ENCODE measurements around the gene RUNX2.

Gene RUNX2

GRCh38 chr6:45366534-45366933 is 38.4 kb downstream of the RUNX2 start:
- no peak overlapping the region for H3K9ac ChIP-seq (ENCODE audit: low read length)
- H2AK5ac ChIP-seq (ENCODE audit: low read length) = no peak overlapping the region
- no peak overlapping the region for H3K4me2 ChIP-seq (ENCODE audit: low read length)
- no peaks in the 10 kb centered on the region for H3K79me1 ChIP-seq (ENCODE audit: low read length)
- no peak overlapping the region for H3K4ac ChIP-seq (ENCODE audit: low read depth, low read length)
- H4K12ac ChIP-seq (ENCODE audit: low read depth, low read length) = no peak overlapping the region
- no peak overlapping the region for H4K8ac ChIP-seq (ENCODE audit: low read depth, low read length)
- H3K18ac ChIP-seq (ENCODE audit: low read length) = no peak overlapping the region
- H2AFZ ChIP-seq (ENCODE audit: insufficient read depth, low read length, poor library complexity) = no peak overlapping the region
- H3K79me2 ChIP-seq (ENCODE audit: control insufficient read depth, insufficient read depth, low read length, poor library complexity) = no peaks in the 10 kb centered on the region
- H3K9me3 ChIP-seq (ENCODE audit: insufficient read depth, low read depth, low read length) = no peaks in the 10 kb centered on the region
- DNase-seq = no peak
- H2BK12ac ChIP-seq (ENCODE audit: low read length) = no peak overlapping the region
- H3K36me3 ChIP-seq (ENCODE audit: control insufficient read depth in 1 of 2, insufficient read depth in 2 of 2, low read length in 2 of 2) = no peaks in the 10 kb centered on the region
- H2BK120ac ChIP-seq (ENCODE audit: insufficient read depth, low read length, poor library complexity) = no peak overlapping the region
- H4K91ac ChIP-seq (ENCODE audit: low read depth, low read length) = no peak overlapping the region
- no peaks in the 10 kb centered on the region for H3K27me3 ChIP-seq (ENCODE audit: insufficient read depth, low read length)
- H3K14ac ChIP-seq (ENCODE audit: low read length) = no peak overlapping the region
- WGBS (ENCODE audit: extremely low coverage, insufficient coverage, insufficient read length) = no CpG with 5 or more reads among the region's 1 CpG
- H2BK5ac ChIP-seq (ENCODE audit: low read depth, low read length, poor library complexity) = no peak overlapping the region
- no peak overlapping the region for H3K23ac ChIP-seq (ENCODE audit: low read length)
- no peak overlapping the region for H3K27ac ChIP-seq (ENCODE audit: low read depth, low read length)
- H3K4me3 ChIP-seq (ENCODE audit: low read depth, low read length) = no peak overlapping the region
- H3K4me1 ChIP-seq (ENCODE audit: control insufficient read depth in 1 of 2, insufficient read depth in 2 of 2, low read length in 2 of 2) = no peaks in the 10 kb centered on the region

- H4K8ac ChIP-seq (ENCODE audit: low read depth, low read length) = no peak overlapping the region
- H3K27me3 ChIP-seq (ENCODE audit: insufficient read depth, low read length) = no peaks in the 10 kb centered on the region
- no peak overlapping the region for H3K4me2 ChIP-seq (ENCODE audit: low read length)
- no peaks in the 10 kb centered on the region for H3K4me1 ChIP-seq (ENCODE audit: control insufficient read depth in 1 of 2, insufficient read depth in 2 of 2, low read length in 2 of 2)
- no peaks in the 10 kb centered on the region for H3K79me1 ChIP-seq (ENCODE audit: low read length)
- H4K12ac ChIP-seq (ENCODE audit: low read depth, low read length) = no peak overlapping the region
- H2AFZ ChIP-seq (ENCODE audit: insufficient read depth, low read length, poor library complexity) = no peak overlapping the region
- H2AK5ac ChIP-seq (ENCODE audit: low read length) = no peak overlapping the region
- no peaks in the 10 kb centered on the region for H3K9me3 ChIP-seq (ENCODE audit: insufficient read depth, low read depth, low read length)
- H3K4me3 ChIP-seq (ENCODE audit: low read depth, low read length) = no peak overlapping the region
- no peak for DNase-seq
- no peak overlapping the region for H3K27ac ChIP-seq (ENCODE audit: low read depth, low read length)
- H3K4ac ChIP-seq (ENCODE audit: low read depth, low read length) = no peak overlapping the region
- H3K23ac ChIP-seq (ENCODE audit: low read length) = no peak overlapping the region
- no peak overlapping the region for H2BK120ac ChIP-seq (ENCODE audit: insufficient read depth, low read length, poor library complexity)
- H2BK12ac ChIP-seq (ENCODE audit: low read length) = no peak overlapping the region
- H3K9ac ChIP-seq (ENCODE audit: low read length) = no peak overlapping the region
- no peaks in the 10 kb centered on the region for H3K79me2 ChIP-seq (ENCODE audit: control insufficient read depth, insufficient read depth, low read length, poor library complexity)
- H4K91ac ChIP-seq (ENCODE audit: low read depth, low read length) = no peak overlapping the region
- no peak overlapping the region for H3K18ac ChIP-seq (ENCODE audit: low read length)
- H2BK5ac ChIP-seq (ENCODE audit: low read depth, low read length, poor library complexity) = no peak overlapping the region
- no peaks in the 10 kb centered on the region for H3K36me3 ChIP-seq (ENCODE audit: control insufficient read depth in 1 of 2, insufficient read depth in 2 of 2, low read length in 2 of 2)
- no peak overlapping the region for H3K14ac ChIP-seq (ENCODE audit: low read length)
These were observed 39.9 kb downstream of the RUNX2 start for GRCh38 chr6:45367999-45368398.

GRCh38 chr6:45369870-45370269 is 41.7 kb downstream of the RUNX2 start:
- Histone ChIP-seq H2BK12ac (ENCODE audit: low read length) (no peak overlapping the region), H3K36me3 (ENCODE audit: control insufficient read depth in 1 of 2, insufficient read depth in 2 of 2, low read length in 2 of 2) (no peaks in the 10 kb centered on the region), H3K79me2 (ENCODE audit: control insufficient read depth, insufficient read depth, low read length, poor library complexity) (no peaks in the 10 kb centered on the region), H3K18ac (ENCODE audit: low read length) (no peak overlapping the region), H3K4me3 (ENCODE audit: low read depth, low read length) (no peak overlapping the region), H3K27me3 (ENCODE audit: insufficient read depth, low read length) (no peaks in the 10 kb centered on the region), H3K4me1 (ENCODE audit: control insufficient read depth in 1 of 2, insufficient read depth in 2 of 2, low read length in 2 of 2) (no peaks in the 10 kb centered on the region), H3K4me2 (ENCODE audit: low read length) (no peak overlapping the region), H2BK120ac (ENCODE audit: insufficient read depth, low read length, poor library complexity) (no peak overlapping the region), H2AK5ac (ENCODE audit: low read length) (no peak overlapping the region), H3K79me1 (ENCODE audit: low read length) (no peaks in the 10 kb centered on the region), H2AFZ (ENCODE audit: insufficient read depth, low read length, poor library complexity) (no peak overlapping the region), H4K91ac (ENCODE audit: low read depth, low read length) (no peak overlapping the region), H4K12ac (ENCODE audit: low read depth, low read length) (no peak overlapping the region), H2BK5ac (ENCODE audit: low read depth, low read length, poor library complexity) (no peak overlapping the region), H3K27ac (ENCODE audit: low read depth, low read length) (no peak overlapping the region), H3K4ac (ENCODE audit: low read depth, low read length) (no peak overlapping the region), H3K9me3 (ENCODE audit: insufficient read depth, low read depth, low read length) (no peaks in the 10 kb centered on the region), H3K23ac (ENCODE audit: low read length) (no peak overlapping the region), H3K9ac (ENCODE audit: low read length) (no peak overlapping the region), H3K14ac (ENCODE audit: low read length) (no peak overlapping the region), H4K8ac (ENCODE audit: low read depth, low read length) (no peak overlapping the region)
- no peak for DNase-seq
- no CpG with 5 or more reads among the region's 1 CpG for WGBS (ENCODE audit: extremely low coverage, insufficient coverage, insufficient read length)

- Histone ChIP-seq H2AK5ac (ENCODE audit: low read length) (no peak overlapping the region), H3K27ac (ENCODE audit: low read depth, low read length) (no peak overlapping the region), H3K4me2 (ENCODE audit: low read length) (no peak overlapping the region), H3K27me3 (ENCODE audit: insufficient read depth, low read length) (no peaks in the 10 kb centered on the region), H3K23ac (ENCODE audit: low read length) (no peak overlapping the region), H4K91ac (ENCODE audit: low read depth, low read length) (no peak overlapping the region), H2AFZ (ENCODE audit: insufficient read depth, low read length, poor library complexity) (no peak overlapping the region), H3K9me3 (ENCODE audit: insufficient read depth, low read depth, low read length) (no peaks in the 10 kb centered on the region), H3K14ac (ENCODE audit: low read length) (no peak overlapping the region), H2BK5ac (ENCODE audit: low read depth, low read length, poor library complexity) (no peak overlapping the region), H2BK120ac (ENCODE audit: insufficient read depth, low read length, poor library complexity) (no peak overlapping the region), H2BK12ac (ENCODE audit: low read length) (no peak overlapping the region), H3K18ac (ENCODE audit: low read length) (no peak overlapping the region), H3K4me1 (ENCODE audit: control insufficient read depth in 1 of 2, insufficient read depth in 2 of 2, low read length in 2 of 2) (no peaks in the 10 kb centered on the region), H3K4ac (ENCODE audit: low read depth, low read length) (no peak overlapping the region), H3K4me3 (ENCODE audit: low read depth, low read length) (no peak overlapping the region), H4K8ac (ENCODE audit: low read depth, low read length) (no peak overlapping the region), H3K36me3 (ENCODE audit: control insufficient read depth in 1 of 2, insufficient read depth in 2 of 2, low read length in 2 of 2) (no peaks in the 10 kb centered on the region), H3K79me2 (ENCODE audit: control insufficient read depth, insufficient read depth, low read length, poor library complexity) (no peaks in the 10 kb centered on the region), H3K9ac (ENCODE audit: low read length) (no peak overlapping the region), H4K12ac (ENCODE audit: low read depth, low read length) (no peak overlapping the region), H3K79me1 (ENCODE audit: low read length) (peaks cover 2% of the 10 kb centered on the region)
- DNase-seq = no peak
- WGBS (ENCODE audit: extremely low coverage, insufficient coverage, insufficient read length) = no CpG with 5 or more reads among the region's 3 CpGs
These were observed 43.9 kb downstream of the RUNX2 start for GRCh38 chr6:45371924-45372573.

All from trophoblast cell (in vitro differentiated cells and primary cell).